Mesothelial cell of epicardium (in vitro differentiated cells): ENCODE measurements around the gene TACC2. TPM values are rescaled to one million over a fixed set of nuclear protein-coding genes. Genes with fewer than 3 reads are reported as not detected.

ENCODE experiments used
- DNase-seq, 2 experiments: peaks; one replicate each; pipeline ENCODE4 v3.0.0; 2021; ENCODE audit warnings: low spot score in 2 of 2; ENCODE audit not compliant: unreplicated experiment in 2 of 2
- H3K27ac Mint-ChIP-seq: 2 replicates; pipeline ENCODE4 v1.8.0; 2021; ENCODE audit warnings: mixed read lengths
- H3K27me3 Mint-ChIP-seq: 2 replicates; pipeline ENCODE4 v1.8.0; 2021; ENCODE audit warnings: low read depth, mixed read lengths
- H3K36me3 Mint-ChIP-seq: 2 replicates; pipeline ENCODE4 v1.8.0; 2021; ENCODE audit warnings: mixed read lengths
- H3K4me1 Mint-ChIP-seq: 2 replicates; pipeline ENCODE4 v1.8.0; 2021; ENCODE audit warnings: mixed read lengths
- H3K4me3 Mint-ChIP-seq: 2 replicates; pipeline ENCODE4 v1.8.0; 2021; ENCODE audit warnings: mild to moderate bottlenecking, moderate library complexity, mixed read lengths
- H3K9me3 Mint-ChIP-seq: 2 replicates; pipeline ENCODE4 v1.8.0; 2021; ENCODE audit warnings: mixed read lengths
- total RNA-seq: library from RNA; stranded (reverse); gene quantifications from 3 replicates; pipeline ENCODE4 v1.2.1, GENCODE V29; 2021
- TF ChIP-seq, protein P1 (sequence below): fragments of 200-600 bp; sonication (generic); IDR thresholded peaks from one replicate; pipeline ENCODE4 v1.5.0; 2021; ENCODE audit warnings: antibody characterized with exemption; ENCODE audit not compliant: unreplicated experiment

TACC2 gene, protein sequence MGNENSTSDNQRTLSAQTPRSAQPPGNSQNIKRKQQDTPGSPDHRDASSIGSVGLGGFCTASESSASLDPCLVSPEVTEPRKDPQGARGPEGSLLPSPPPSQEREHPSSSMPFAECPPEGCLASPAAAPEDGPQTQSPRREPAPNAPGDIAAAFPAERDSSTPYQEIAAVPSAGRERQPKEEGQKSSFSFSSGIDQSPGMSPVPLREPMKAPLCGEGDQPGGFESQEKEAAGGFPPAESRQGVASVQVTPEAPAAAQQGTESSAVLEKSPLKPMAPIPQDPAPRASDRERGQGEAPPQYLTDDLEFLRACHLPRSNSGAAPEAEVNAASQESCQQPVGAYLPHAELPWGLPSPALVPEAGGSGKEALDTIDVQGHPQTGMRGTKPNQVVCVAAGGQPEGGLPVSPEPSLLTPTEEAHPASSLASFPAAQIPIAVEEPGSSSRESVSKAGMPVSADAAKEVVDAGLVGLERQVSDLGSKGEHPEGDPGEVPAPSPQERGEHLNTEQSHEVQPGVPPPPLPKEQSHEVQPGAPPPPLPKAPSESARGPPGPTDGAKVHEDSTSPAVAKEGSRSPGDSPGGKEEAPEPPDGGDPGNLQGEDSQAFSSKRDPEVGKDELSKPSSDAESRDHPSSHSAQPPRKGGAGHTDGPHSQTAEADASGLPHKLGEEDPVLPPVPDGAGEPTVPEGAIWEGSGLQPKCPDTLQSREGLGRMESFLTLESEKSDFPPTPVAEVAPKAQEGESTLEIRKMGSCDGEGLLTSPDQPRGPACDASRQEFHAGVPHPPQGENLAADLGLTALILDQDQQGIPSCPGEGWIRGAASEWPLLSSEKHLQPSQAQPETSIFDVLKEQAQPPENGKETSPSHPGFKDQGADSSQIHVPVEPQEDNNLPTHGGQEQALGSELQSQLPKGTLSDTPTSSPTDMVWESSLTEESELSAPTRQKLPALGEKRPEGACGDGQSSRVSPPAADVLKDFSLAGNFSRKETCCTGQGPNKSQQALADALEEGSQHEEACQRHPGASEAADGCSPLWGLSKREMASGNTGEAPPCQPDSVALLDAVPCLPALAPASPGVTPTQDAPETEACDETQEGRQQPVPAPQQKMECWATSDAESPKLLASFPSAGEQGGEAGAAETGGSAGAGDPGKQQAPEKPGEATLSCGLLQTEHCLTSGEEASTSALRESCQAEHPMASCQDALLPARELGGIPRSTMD (N-terminal part only)
- 25.5 to 30.3 TPM (median 27.7 TPM) in 3 replicates for total RNA-seq

DNA sequence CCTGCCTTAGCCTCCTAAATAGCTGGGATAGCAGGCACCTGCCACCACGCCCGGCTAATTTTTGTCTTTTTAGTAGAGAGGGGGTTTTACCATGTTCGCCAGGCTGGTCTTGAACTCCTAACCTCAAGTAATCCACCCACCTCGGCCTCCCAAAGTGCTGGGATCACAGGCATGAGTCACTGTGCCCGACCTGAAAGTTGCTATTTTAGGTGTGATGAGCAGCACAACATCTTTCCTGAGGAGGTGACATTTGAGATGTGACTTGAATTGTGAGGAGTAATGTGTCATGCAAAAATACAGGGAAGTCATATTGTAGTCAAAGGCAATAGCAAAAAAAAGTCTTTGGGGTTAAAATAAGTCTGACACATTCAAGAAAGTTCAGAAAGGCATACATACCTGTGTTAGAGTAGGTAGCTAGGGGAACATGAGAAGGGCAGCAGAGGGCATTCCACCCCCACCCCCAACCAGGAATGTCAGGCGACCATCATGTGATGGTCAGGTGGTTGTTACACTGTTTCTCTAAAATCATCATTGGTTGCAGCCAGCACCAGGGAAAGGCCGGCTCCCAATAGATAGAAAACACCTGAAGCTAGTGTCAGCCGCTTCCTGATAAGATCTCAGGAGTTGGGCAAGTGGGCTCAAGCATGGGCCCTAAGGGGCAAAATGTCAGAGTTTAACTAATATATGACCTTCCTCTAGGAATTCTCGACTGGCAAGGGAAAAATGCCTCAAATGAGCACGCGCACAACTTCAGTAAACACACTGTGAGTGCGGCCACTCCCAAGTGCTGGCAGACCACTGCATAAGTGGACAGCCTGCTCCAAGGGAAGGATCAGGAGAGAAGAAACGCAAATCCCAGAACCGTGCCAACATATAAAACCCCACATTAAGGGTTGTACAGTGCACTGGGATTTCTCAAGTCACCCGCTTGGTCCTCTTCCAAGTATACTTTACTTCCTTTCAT, at the start of gene TACC2:
TACC2 (plus strand) TSS at position 803 of the 964 bp plus-strand sequence. CDS start 32,819 bp downstream, outside the sequence.
- TF ChIP-seq, protein P1, sequence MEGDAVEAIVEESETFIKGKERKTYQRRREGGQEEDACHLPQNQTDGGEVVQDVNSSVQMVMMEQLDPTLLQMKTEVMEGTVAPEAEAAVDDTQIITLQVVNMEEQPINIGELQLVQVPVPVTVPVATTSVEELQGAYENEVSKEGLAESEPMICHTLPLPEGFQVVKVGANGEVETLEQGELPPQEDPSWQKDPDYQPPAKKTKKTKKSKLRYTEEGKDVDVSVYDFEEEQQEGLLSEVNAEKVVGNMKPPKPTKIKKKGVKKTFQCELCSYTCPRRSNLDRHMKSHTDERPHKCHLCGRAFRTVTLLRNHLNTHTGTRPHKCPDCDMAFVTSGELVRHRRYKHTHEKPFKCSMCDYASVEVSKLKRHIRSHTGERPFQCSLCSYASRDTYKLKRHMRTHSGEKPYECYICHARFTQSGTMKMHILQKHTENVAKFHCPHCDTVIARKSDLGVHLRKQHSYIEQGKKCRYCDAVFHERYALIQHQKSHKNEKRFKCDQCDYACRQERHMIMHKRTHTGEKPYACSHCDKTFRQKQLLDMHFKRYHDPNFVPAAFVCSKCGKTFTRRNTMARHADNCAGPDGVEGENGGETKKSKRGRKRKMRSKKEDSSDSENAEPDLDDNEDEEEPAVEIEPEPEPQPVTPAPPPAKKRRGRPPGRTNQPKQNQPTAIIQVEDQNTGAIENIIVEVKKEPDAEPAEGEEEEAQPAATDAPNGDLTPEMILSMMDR: no peak
- Mint-ChIP-seq H3K27me3 (no peaks in the 10 kb centered on the region), H3K27ac (no peak within 1 kb of the TSS), H3K4me3 (no peak within 1 kb of the TSS), H3K9me3 (peaks cover 42% of the 10 kb centered on the region), H3K36me3 (peaks cover 5% of the 10 kb centered on the region), H3K4me1 (peaks cover 1% of the 10 kb centered on the region)
- DNase-seq: no peak

DNA sequence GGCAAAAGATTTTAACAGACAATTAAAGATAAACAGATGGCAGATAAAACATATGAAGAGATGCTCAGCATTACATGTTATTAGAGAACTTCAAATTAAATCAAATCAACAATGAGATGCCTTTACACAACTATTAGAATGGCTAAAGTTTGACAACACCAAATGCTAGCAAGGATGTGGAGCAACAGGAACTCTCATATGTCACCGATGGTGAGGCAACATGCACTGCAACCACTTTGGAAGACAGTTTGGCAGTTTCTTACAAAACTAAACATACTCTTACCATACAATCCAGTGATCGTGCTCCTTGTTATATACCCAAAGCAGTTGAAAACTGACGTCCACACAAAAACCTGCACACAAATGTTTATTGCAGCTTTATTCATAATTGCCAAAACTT, 47.4 kb upstream of the TACC2 start:
- Mint-ChIP-seq H3K27me3 (no peaks in the 10 kb centered on the region), H3K27ac (no peak overlapping the region), H3K4me3 (no peak overlapping the region), H3K4me1 (peaks cover 6% of the 10 kb centered on the region), H3K9me3 (peaks cover 30% of the 10 kb centered on the region), H3K36me3 (peaks cover 7% of the 10 kb centered on the region)
- no peak for DNase-seq
- TF ChIP-seq, protein P1: no peak

DNA sequence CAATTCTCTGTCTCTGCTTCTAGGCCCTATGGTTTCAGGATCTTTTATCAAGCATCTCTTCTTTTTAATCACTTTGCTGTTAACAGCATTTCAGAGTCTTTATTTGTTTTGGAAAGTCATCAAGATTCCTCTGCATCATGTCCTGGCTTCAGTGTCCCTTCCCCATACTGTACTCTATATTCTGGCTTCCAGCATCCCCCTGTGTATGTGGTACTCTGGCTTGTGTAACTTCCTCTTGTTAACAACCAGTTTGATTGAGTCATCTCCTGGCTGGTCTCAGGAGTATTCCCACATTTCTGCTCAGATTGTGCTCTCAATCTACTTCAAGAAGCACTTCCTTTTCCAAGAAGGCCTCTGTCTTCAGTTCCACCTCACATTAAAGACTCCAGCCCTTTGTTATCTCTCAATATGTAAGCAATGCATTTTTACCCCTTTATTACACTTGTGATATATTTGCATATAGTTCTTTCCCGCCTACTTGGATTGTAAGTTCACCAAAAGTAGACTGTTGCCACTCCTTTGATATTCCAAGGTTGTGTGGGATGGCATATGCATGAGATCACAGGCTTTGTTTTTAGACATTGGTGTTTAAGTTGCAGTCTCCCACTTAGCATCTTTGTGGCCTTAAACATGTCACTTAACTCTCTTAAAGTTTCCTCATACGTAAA, 46.1 kb upstream of the TACC2 start:
- Mint-ChIP-seq H3K36me3 (peaks cover 7% of the 10 kb centered on the region), H3K4me3 (no peak overlapping the region), H3K27me3 (no peaks in the 10 kb centered on the region), H3K27ac (no peak overlapping the region), H3K4me1 (peaks cover 6% of the 10 kb centered on the region), H3K9me3 (peaks cover 22% of the 10 kb centered on the region)
- TF ChIP-seq, protein P1: no peak
- DNase-seq: no peak

DNA sequence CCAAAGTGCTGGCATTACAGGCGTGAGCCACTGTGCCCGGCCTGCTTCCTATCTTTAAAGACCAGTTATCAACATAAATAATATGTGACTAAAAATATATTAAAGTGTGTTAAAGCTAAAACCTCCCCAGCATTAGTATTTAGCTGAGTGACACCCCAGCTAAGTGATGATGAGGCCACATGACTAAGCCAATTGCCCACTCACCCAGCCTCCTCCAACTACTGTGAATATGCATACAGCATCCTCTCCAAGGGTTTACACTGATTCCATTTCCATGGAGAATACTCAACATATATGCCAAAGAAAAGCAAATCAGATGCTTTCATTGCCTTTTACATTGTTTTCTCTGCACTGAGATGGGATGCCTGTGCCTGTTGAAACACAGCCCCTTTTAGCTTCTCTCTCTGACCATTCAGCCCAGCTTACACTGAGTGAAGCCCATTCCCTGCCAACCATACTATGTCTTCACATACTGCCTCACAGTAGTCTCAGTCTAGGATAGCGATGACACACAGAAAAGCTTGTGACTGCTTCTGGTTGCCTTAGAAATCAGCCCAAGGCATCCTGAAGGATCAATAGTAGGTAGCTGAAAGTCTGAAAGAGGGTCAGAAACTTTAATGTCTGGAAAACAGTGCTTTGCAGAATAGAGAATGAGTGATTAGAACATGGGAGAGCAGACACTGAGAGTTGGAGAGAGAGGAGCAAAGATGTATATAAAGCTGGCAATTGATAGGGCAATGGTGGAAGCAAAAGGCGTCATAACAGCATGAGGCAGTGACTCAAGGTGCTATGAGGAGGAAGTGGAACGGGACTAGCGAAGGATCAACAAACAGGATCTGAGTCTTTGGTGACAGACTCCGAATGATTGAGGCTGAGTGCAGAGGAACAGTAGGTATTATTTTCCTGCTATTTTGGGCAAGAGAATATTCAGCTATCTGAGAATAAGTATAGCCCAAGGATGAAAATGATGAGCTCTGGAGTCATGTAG, 41.3 kb upstream of the TACC2 start:
- no peaks in the 10 kb centered on the region for H3K9me3 Mint-ChIP-seq
- H3K4me1 Mint-ChIP-seq: peaks cover 14% of the 10 kb centered on the region
- DNase-seq: no peak
- no peak overlapping the region for H3K27ac Mint-ChIP-seq
- peaks cover 7% of the 10 kb centered on the region for H3K36me3 Mint-ChIP-seq
- H3K27me3 Mint-ChIP-seq: no peaks in the 10 kb centered on the region
- H3K4me3 Mint-ChIP-seq: no peak overlapping the region
- TF ChIP-seq, protein P1: no peak
